Liver (tissue), 9 donors: ENCODE results near the gene SAFB2. TPM values are rescaled to one million over a fixed set of nuclear protein-coding genes. Genes with fewer than 3 reads are reported as not detected.

Experiments used
- DNase-seq: peaks from one replicate; pipeline ENCODE4 v3.0.0-alpha.2; 2017; ENCODE audit warnings: low spot score
- H3K27ac ChIP-seq, 2 donors: one replicate each; pipeline ENCODE4 v1.7.0; 2013; ENCODE audit warnings: inconsistent platforms in 2 of 2, low read length in 2 of 2, control low read depth in 1 of 2, low read depth in 1 of 2, mild to moderate bottlenecking in 1 of 2
- H3K27me3 ChIP-seq, 4 donors: one replicate each; pipeline versions ENCODE4 v1.6.1 to v1.7.0; 2013; ENCODE audit warnings: low read length in 3 of 4, inconsistent platforms in 1 of 4, mild to moderate bottlenecking in 1 of 4, moderate library complexity in 1 of 4; ENCODE audit not compliant: control insufficient read depth in 4 of 4, insufficient read depth in 4 of 4
- H3K36me3 ChIP-seq, 4 donors: one replicate each; pipeline versions ENCODE4 v1.6.1 to v1.7.0; 2013; ENCODE audit warnings: low read length in 3 of 4, mild to moderate bottlenecking in 3 of 4, low read depth in 1 of 4, moderate library complexity in 1 of 4; ENCODE audit not compliant: control insufficient read depth in 4 of 4, insufficient read depth in 3 of 4
- H3K4me1 ChIP-seq, 4 donors: one replicate each; pipeline versions ENCODE4 v1.6.1 to v1.7.0; 2013; ENCODE audit warnings: low read length in 3 of 4, mild to moderate bottlenecking in 3 of 4, moderate library complexity in 1 of 4; ENCODE audit not compliant: control insufficient read depth in 4 of 4, insufficient read depth in 4 of 4
- H3K4me3 ChIP-seq, 3 donors: one replicate each; pipeline versions ENCODE4 v1.6.1 to v1.7.0; 2013; ENCODE audit warnings: low read length in 3 of 3, control low read depth in 1 of 3, low read depth in 1 of 3, mild to moderate bottlenecking in 1 of 3
- H3K9ac ChIP-seq, 2 donors: one replicate each; pipeline ENCODE4 v1.7.0; 2013; ENCODE audit warnings: low read length in 2 of 2, mild to moderate bottlenecking in 2 of 2, moderate library complexity in 2 of 2, control low read depth in 1 of 2, low read depth in 1 of 2
- H3K9me3 ChIP-seq, 4 donors: one replicate each; pipeline versions ENCODE4 v1.6.1 to v1.7.0; 2013; ENCODE audit warnings: low read length in 3 of 4; ENCODE audit not compliant: control insufficient read depth in 4 of 4
- EGR1 ChIP-seq, 2 donors: IDR thresholded peaks; 2 replicates each; pipeline ENCODE4 v1.6.1; 2016 to 2018; ENCODE audit warnings: antibody characterized with exemption in 2 of 2, low read depth in 2 of 2
- FOXA2 ChIP-seq: IDR thresholded peaks from 2 replicates; pipeline ENCODE4 v1.6.1; 2016; ENCODE audit warnings: antibody characterized with exemption
- GABPA ChIP-seq, 2 donors: IDR thresholded peaks in 1 of 2; conservative IDR thresholded peaks in 1 of 2; 2 replicates each; pipeline ENCODE4 v1.6.1; 2016; ENCODE audit warnings: antibody characterized with exemption in 2 of 2, mild to moderate bottlenecking in 1 of 2, moderate library complexity in 1 of 2
- HNF4A ChIP-seq, 2 donors: conservative IDR thresholded peaks; 2 replicates each; pipeline ENCODE4 v1.6.1; 2016; ENCODE audit warnings: antibody characterized with exemption in 2 of 2, mild to moderate bottlenecking in 2 of 2
- HNF4G ChIP-seq: IDR thresholded peaks from 2 replicates; pipeline ENCODE4 v1.6.1; 2016; ENCODE audit warnings: antibody characterized with exemption
- JUND ChIP-seq, 2 donors: IDR thresholded peaks; 2 replicates each; pipeline ENCODE4 v1.6.1; 2016; ENCODE audit warnings: antibody characterized with exemption in 2 of 2
- MAX ChIP-seq: IDR thresholded peaks from 2 replicates; pipeline ENCODE4 v1.6.1; 2016; ENCODE audit warnings: antibody characterized with exemption
- NR2F2 ChIP-seq: IDR thresholded peaks from 2 replicates; pipeline ENCODE4 v1.6.1; 2016; ENCODE audit warnings: antibody characterized with exemption
- RAD21 ChIP-seq, 2 donors: IDR thresholded peaks; 2 replicates each; pipeline ENCODE4 v1.6.1; 2016; ENCODE audit warnings: antibody characterized with exemption in 2 of 2, mild to moderate bottlenecking in 2 of 2
- RXRA ChIP-seq, 2 donors: IDR thresholded peaks; 2 replicates each; pipeline ENCODE4 v1.6.1; 2017 to 2018; ENCODE audit warnings: antibody characterized with exemption in 2 of 2, mild to moderate bottlenecking in 1 of 2
- SP1 ChIP-seq: IDR thresholded peaks from 2 replicates; pipeline ENCODE4 v1.6.1; 2018; ENCODE audit warnings: antibody characterized with exemption, mild to moderate bottlenecking
- TAF1 ChIP-seq: conservative IDR thresholded peaks from 2 replicates; pipeline ENCODE4 v1.6.1; 2016; ENCODE audit warnings: antibody characterized with exemption, mild to moderate bottlenecking
- YY1 ChIP-seq: IDR thresholded peaks from 2 replicates; pipeline ENCODE4 v1.6.1; 2016; ENCODE audit warnings: antibody characterized with exemption, mild to moderate bottlenecking
- WGBS: extraction: QIAGEN DNeasy Blood & Tissue Kit; methylation state at CpG from one replicate; pipeline ENCODE4 v1.1.7; 2013; 5-methylcytosine and 5-hydroxymethylcytosine counted together
- polyA plus RNA-seq, 2 donors: library from polyadenylated mRNA; stranded (reverse) in 1 of 2; unstranded in 1 of 2; fragments of 200-250 nt in 1 of 2; fragments of >200 nt in 1 of 2; fragmentation: Nextera tagmentation in 1 of 2; extraction: Ambion mirVana in 1 of 2; gene quantifications; one replicate each; pipeline versions ENCODE4 v1.2.1 to v1.2.3, GENCODE V29; 2013 to 2015
- total RNA-seq, 2 donors: library from RNA; depleted of rRNA; stranded (reverse); fragments of >200 nt; gene quantifications; one replicate each; pipeline ENCODE4 v1.2.3, GENCODE V29; 2014
- TF ChIP-seq, protein P1 (sequence below): fragments of 150-350 bp; IDR thresholded peaks from 2 replicates; pipeline ENCODE4 v1.5.1; 2017; ENCODE audit warnings: improper control_type of control experiment, low read depth, low read length; ENCODE audit not compliant: missing input control
- TF ChIP-seq, protein P2 (sequence below): IDR thresholded peaks from 2 replicates; pipeline ENCODE4 v1.6.1; 2016; ENCODE audit warnings: antibody characterized with exemption
- TF ChIP-seq, protein P3 (sequence below): IDR thresholded peaks from 2 replicates; pipeline ENCODE4 v1.6.1; 2016; ENCODE audit warnings: antibody characterized with exemption
- donor health status: healthy.
- donor health status: healthy.
- donor health status: healthy.
- donor health status: healthy.
- donor health status: healthy.

Gene SAFB2
- total and polyA plus RNA-seq, 4 donors, result 18.7 to 57.8 (median 28.5) TPM

DNA sequence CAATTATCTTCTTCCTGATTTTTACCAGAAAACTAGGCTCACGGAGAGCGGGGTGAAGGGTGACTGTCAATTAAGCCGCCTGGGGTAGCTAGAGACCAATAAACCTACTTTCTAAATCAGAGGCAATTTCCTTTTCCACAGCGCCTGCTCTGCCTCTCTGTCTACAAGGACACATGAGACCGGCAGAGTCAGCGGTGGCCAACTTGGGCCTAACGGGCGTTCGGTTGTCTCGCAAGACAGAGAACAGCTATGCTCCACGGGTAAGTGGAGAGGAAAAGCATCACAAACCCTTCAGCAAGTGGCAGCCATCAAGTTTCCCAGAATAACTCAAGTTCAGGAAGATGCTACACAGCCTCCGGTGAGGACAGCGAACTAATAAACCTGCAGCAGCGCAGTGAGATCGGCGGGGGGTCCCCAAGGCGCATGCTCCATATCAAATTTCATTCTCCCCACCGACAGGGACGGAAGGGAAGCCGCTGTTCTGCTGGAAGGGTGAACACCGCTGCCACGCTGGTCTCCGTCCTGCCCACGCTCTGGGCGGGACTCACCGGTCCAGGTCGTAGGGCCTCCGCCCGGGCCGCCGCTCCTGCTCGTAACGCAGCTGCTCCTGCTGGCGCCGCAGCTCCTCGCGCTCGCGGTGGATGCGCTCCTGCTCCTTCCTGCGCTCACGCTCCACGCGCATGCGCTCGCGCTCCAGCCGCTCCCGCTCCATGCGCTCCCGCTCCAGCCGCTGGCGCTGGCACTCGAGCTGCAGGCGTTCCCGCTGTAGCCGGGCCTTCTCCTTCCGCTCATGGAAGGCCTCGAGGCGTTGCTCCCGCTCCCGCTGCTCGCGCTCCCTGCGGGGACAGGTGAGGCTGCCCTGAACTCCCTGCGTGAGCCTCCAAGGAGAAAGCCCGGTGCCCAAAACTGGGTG, 29.0 kb downstream of the SAFB2 start:
- H3K4me1 ChIP-seq, result peaks cover 0 to 11% (median 10%) of the 10 kb centered on the region in 4 donors
- 96% methylated on average over 67 of the region's 67 CpGs for WGBS
- H3K9me3 ChIP-seq, result no peaks in the 10 kb centered on the region
- H3K9ac ChIP-seq, result no peak overlapping the region
- no peaks in the 10 kb centered on the region for H3K27me3 ChIP-seq
- H3K27ac ChIP-seq, result no peak overlapping the region
- H3K4me3 ChIP-seq, result no peak overlapping the region
- DNase-seq, result no peak
- H3K36me3 ChIP-seq, result peaks cover 37 to 97% (median 73%) of the 10 kb centered on the region in 4 donors
- TF ChIP-seq, protein P1, sequence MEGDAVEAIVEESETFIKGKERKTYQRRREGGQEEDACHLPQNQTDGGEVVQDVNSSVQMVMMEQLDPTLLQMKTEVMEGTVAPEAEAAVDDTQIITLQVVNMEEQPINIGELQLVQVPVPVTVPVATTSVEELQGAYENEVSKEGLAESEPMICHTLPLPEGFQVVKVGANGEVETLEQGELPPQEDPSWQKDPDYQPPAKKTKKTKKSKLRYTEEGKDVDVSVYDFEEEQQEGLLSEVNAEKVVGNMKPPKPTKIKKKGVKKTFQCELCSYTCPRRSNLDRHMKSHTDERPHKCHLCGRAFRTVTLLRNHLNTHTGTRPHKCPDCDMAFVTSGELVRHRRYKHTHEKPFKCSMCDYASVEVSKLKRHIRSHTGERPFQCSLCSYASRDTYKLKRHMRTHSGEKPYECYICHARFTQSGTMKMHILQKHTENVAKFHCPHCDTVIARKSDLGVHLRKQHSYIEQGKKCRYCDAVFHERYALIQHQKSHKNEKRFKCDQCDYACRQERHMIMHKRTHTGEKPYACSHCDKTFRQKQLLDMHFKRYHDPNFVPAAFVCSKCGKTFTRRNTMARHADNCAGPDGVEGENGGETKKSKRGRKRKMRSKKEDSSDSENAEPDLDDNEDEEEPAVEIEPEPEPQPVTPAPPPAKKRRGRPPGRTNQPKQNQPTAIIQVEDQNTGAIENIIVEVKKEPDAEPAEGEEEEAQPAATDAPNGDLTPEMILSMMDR, result no peak
- TF ChIP-seq RXRA (IDR thresholded peaks at IDR 0.05), result no peak
- TF ChIP-seq MAX, result no peak
- TF ChIP-seq GABPA (IDR thresholded peaks at IDR 0.05 in 1 of 2, conservative IDR thresholded peaks at IDR 0.05 in 1 of 2), result no peak
- TF ChIP-seq RAD21 (IDR thresholded peaks at IDR 0.05), result no peak
- no peak for TF ChIP-seq NR2F2
- no peak for TF ChIP-seq EGR1 (IDR thresholded peaks at IDR 0.05; ENCODE audit: low read depth in 2 of 2)
- TF ChIP-seq, protein P2, sequence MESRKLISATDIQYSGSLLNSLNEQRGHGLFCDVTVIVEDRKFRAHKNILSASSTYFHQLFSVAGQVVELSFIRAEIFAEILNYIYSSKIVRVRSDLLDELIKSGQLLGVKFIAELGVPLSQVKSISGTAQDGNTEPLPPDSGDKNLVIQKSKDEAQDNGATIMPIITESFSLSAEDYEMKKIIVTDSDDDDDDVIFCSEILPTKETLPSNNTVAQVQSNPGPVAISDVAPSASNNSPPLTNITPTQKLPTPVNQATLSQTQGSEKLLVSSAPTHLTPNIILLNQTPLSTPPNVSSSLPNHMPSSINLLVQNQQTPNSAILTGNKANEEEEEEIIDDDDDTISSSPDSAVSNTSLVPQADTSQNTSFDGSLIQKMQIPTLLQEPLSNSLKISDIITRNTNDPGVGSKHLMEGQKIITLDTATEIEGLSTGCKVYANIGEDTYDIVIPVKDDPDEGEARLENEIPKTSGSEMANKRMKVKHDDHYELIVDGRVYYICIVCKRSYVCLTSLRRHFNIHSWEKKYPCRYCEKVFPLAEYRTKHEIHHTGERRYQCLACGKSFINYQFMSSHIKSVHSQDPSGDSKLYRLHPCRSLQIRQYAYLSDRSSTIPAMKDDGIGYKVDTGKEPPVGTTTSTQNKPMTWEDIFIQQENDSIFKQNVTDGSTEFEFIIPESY, result no peak
- TF ChIP-seq TAF1, result no peak
- no peak for TF ChIP-seq HNF4G
- no peak for TF ChIP-seq FOXA2
- TF ChIP-seq JUND (IDR thresholded peaks at IDR 0.05), result no peak
- no peak for TF ChIP-seq YY1

GRCh38 chr19:5592531-5593342, 29.8 kb downstream of the SAFB2 start:
- DNase-seq, result no peak
- no peak for TF ChIP-seq MAX
- TF ChIP-seq, protein P3, sequence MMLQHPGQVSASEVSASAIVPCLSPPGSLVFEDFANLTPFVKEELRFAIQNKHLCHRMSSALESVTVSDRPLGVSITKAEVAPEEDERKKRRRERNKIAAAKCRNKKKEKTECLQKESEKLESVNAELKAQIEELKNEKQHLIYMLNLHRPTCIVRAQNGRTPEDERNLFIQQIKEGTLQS, result no peak
- no peak for TF ChIP-seq HNF4A (conservative IDR thresholded peaks at IDR 0.05)
- TF ChIP-seq, protein P1, result no peak
- TF ChIP-seq EGR1 (IDR thresholded peaks at IDR 0.05; ENCODE audit: low read depth in 2 of 2), result no peak
- no peak for TF ChIP-seq HNF4G
- no peak for TF ChIP-seq SP1
- Histone ChIP-seq H3K27me3 (no peaks in the 10 kb centered on the region), H3K36me3 (peaks cover 35 to 97% (median 73%) of the 10 kb centered on the region in 4 donors), H3K4me3 (no peak overlapping the region), H3K9me3 (no peaks in the 10 kb centered on the region), H3K27ac (no peak overlapping the region), H3K4me1 (peaks cover 0 to 11% (median 10%) of the 10 kb centered on the region in 4 donors), H3K9ac (no peak overlapping the region)
- 95% methylated on average over 24 of the region's 24 CpGs for WGBS
